D341Med (cell line): ENCODE results near the gene PCGF5.
"Not testable (repeated sequence)": the region's sequence is repeated elsewhere in the genome, so short reads cannot be mapped to it uniquely, and the experiment has no call there.

Experiments
- DNase-seq: peaks from one replicate; pipeline ENCODE4 v3.0.0; 2012; ENCODE audit warnings: low spot score

Gene PCGF5

GRCh38 chr10:91286572-91286971 is 66.1 kb downstream of the PCGF5 start:
- DNase-seq = no peak

- no peak for DNase-seq
Observed at GRCh38 chr10:91287276-91287675, 66.8 kb downstream of the PCGF5 start.

- DNase-seq = no peak
Observed at GRCh38 chr10:91287912-91288311, 67.4 kb downstream of the PCGF5 start.

GRCh38 chr10:91289305-91289704 is 68.8 kb downstream of the PCGF5 start:
- DNase-seq = no peak

- DNase-seq = no peak
Observed at GRCh38 chr10:91290607-91291006, 70.1 kb downstream of the PCGF5 start.

- no peak for DNase-seq
Observed at GRCh38 chr10:91294134-91294906, 73.9 kb downstream of the PCGF5 start.

- no peak for DNase-seq
Observed at GRCh38 chr10:91295346-91295745, 74.9 kb downstream of the PCGF5 start.

GRCh38 chr10:91296471-91296870 is 76.0 kb downstream of the PCGF5 start:
- DNase-seq = no peak

GRCh38 chr10:91298224-91298871 is 77.9 kb downstream of the PCGF5 start:
- peak; percentile 77 for DNase-seq

GRCh38 chr10:91299999-91300575 is 79.6 kb downstream of the PCGF5 start:
- DNase-seq = no peak

- not testable (repeated sequence) for DNase-seq
Observed at GRCh38 chr10:91302946-91303345, 82.5 kb downstream of the PCGF5 start.

GRCh38 chr10:91305979-91306378 is 85.5 kb downstream of the PCGF5 start:
- DNase-seq = not testable (repeated sequence)

GRCh38 chr10:91307489-91307888 is 87.0 kb downstream of the PCGF5 start:
- DNase-seq = no peak

- DNase-seq = no peak
Observed at GRCh38 chr10:91309711-91310110, 89.2 kb downstream of the PCGF5 start.

GRCh38 chr10:91311601-91312381 is 91.3 kb downstream of the PCGF5 start:
- DNase-seq = no peak

- DNase-seq = no peak
Observed at GRCh38 chr10:91312382-91312733, 91.9 kb downstream of the PCGF5 start.

- no peak for DNase-seq
Observed at GRCh38 chr10:91313796-91314485, 93.5 kb downstream of the PCGF5 start.

- DNase-seq = no peak
Observed at GRCh38 chr10:91316486-91316885, 96.0 kb downstream of the PCGF5 start.

- no peak for DNase-seq
Observed at GRCh38 chr10:91317541-91317940, 97.1 kb downstream of the PCGF5 start.

- DNase-seq = no peak
Observed at GRCh38 chr10:91319336-91319735, 98.9 kb downstream of the PCGF5 start.

- not testable (repeated sequence) for DNase-seq
Observed at GRCh38 chr10:91323293-91323905, 102.9 kb downstream of the PCGF5 start.
